ENCODE results near the gene DLGAP1. TPM values are rescaled to one million over a fixed set of nuclear protein-coding genes. Genes with fewer than 3 reads are reported as not detected.
A peak's percentile ranks its signal among the peaks of the same experiment; 100 is the strongest.

The DLGAP1 gene
- total and polyA plus RNA-seq, 2 experiments from 2014 or later, result 17.0 to 48.5 TPM

GRCh38 chr18:4445902-4446301 lies 9.2 kb downstream of the DLGAP1 start:
- H3K27ac ChIP-seq (ENCODE audit: low read depth), result 0 out of 2 replicates have a peak overlapping the region, but pooled peaks have one; percentile 33
- peaks cover 40% of the 10 kb centered on the region for H3K4me1 Mint-ChIP-seq
- TF ChIP-seq JUNB (IDR thresholded peaks at IDR 0.05; ENCODE audit: unreplicated experiment), result no peak
- TF ChIP-seq REST (IDR thresholded peaks at IDR 0.05; ENCODE audit: unreplicated experiment), result no peak
- TF ChIP-seq ZNF114 (CRISPR knock-in tag; IDR thresholded peaks at IDR 0.05), result no peak
- no peak for TF ChIP-seq ZNF462 (CRISPR knock-in tag; IDR thresholded peaks at IDR 0.05)
- TF ChIP-seq CREB1 (CRISPR knock-in tag; IDR thresholded peaks at IDR 0.05; ENCODE audit: low read depth), result no peak
- TF ChIP-seq ETS1 (IDR thresholded peaks at IDR 0.05), result no peak
- TF ChIP-seq EZH2 (IDR thresholded peaks at IDR 0.05; ENCODE audit: low read depth, unreplicated experiment), result no peak
- TF ChIP-seq CTCF (conservative IDR thresholded peaks at IDR 0.05; ENCODE audit: low read depth in 2 of 2), result no peak
- TF ChIP-seq STAT1 (IDR thresholded peaks at IDR 0.05; ENCODE audit: unreplicated experiment), result no peak
- TF ChIP-seq EZH2phosphoT487 (IDR thresholded peaks at IDR 0.05; ENCODE audit: unreplicated experiment), result no peak
- no peak for TF ChIP-seq NANOG (IDR thresholded peaks at IDR 0.05; ENCODE audit: borderline replicate concordance)
- no peaks in the 10 kb centered on the region for H3K9me2 ChIP-seq (ENCODE audit: insufficient read depth)
- H3K4me1 ChIP-seq (ENCODE audit: insufficient read depth), result peaks cover 38% of the 10 kb centered on the region
- 0 out of 2 replicates have a peak, but pooled peaks cover 3% of the 10 kb centered on the region for H4K20me1 ChIP-seq (replicated peaks; ENCODE audit: insufficient read depth)
- no peaks in the 10 kb centered on the region for H3K27me3 Mint-ChIP-seq (ENCODE audit: insufficient read depth, low read depth, poor library complexity)
- ATAC-seq (no peak), DNase-seq (ENCODE audit: low spot score) (no peak)
- H3K4me3 Mint-ChIP-seq, result no peak overlapping the region
- H3F3A ChIP-seq (replicated peaks; ENCODE audit: low read depth), result no peaks in the 10 kb centered on the region
- H3K27ac Mint-ChIP-seq, result no peak overlapping the region; the same call in 1 of the 2 replicates
- H3K4me2 ChIP-seq, result no peak overlapping the region
- H2AFZ ChIP-seq, result no peak overlapping the region
- H3K9me3 Mint-ChIP-seq, result no peaks in the 10 kb centered on the region; the same call in 2 of the 3 replicates
- peaks cover 17% of the 10 kb centered on the region; the same call in 2 of the 3 replicates for H3K36me3 Mint-ChIP-seq (ENCODE audit: low read depth)
- H3K4me3 ChIP-seq, result no peak overlapping the region
- H3K27me3 ChIP-seq (ENCODE audit: insufficient read depth), result no peaks in the 10 kb centered on the region
- H3K79me2 ChIP-seq (replicated peaks; ENCODE audit: insufficient read depth), result peaks cover 76% of the 10 kb centered on the region
- H3K36me3 ChIP-seq (ENCODE audit: insufficient read depth), result no peaks in the 10 kb centered on the region

All from GM23338 (cell line).